Epithelial cell of esophagus (primary cell): ENCODE data around the gene TLE2.

ENCODE experiments used
- DNase-seq: peaks from one replicate; pipeline ENCODE4 v3.0.0; 2010; ENCODE audit warnings: low read depth
- H3K4me3 ChIP-seq: 2 replicates; pipeline ENCODE4 v1.5.1; 2011; ENCODE audit warnings: mild to moderate bottlenecking, low read length, control low read depth
- CTCF ChIP-seq: IDR thresholded peaks from 2 replicates; pipeline ENCODE4 v1.5.1; 2011; ENCODE audit warnings: low read depth, mild to moderate bottlenecking, low read length, control low read depth, inconsistent platforms; ENCODE audit not compliant: insufficient read depth; ENCODE audit errors: missing control alignments

The TLE2 gene

GRCh38 chr19:2982983-2983350 lies 46.1 kb downstream of the TLE2 start:
- DNase-seq: peak; percentile 79
- H3K4me3 ChIP-seq: no peak overlapping the region
- no peak for TF ChIP-seq CTCF

GRCh38 chr19:2982561-2982960 lies 46.5 kb downstream of the TLE2 start:
- DNase-seq: no peak
- no peak for TF ChIP-seq CTCF
- H3K4me3 ChIP-seq: no peak overlapping the region

GRCh38 chr19:2981898-2982297 lies 47.2 kb downstream of the TLE2 start:
- no peak for TF ChIP-seq CTCF
- DNase-seq: no peak
- H3K4me3 ChIP-seq: no peak overlapping the region

- H3K4me3 ChIP-seq: no peak overlapping the region
- DNase-seq: no peak
- TF ChIP-seq CTCF: no peak
These were observed 50.3 kb downstream of the TLE2 start for GRCh38 chr19:2978772-2979171.

GRCh38 chr19:2978166-2978767 lies 50.8 kb downstream of the TLE2 start:
- DNase-seq: no peak
- no peak for TF ChIP-seq CTCF
- no peak overlapping the region for H3K4me3 ChIP-seq

GRCh38 chr19:2977746-2978138 lies 51.3 kb downstream of the TLE2 start:
- no peak for TF ChIP-seq CTCF
- DNase-seq: no peak
- H3K4me3 ChIP-seq: no peak overlapping the region

- H3K4me3 ChIP-seq: peak within 1 kb of the TSS; percentile 52
- TF ChIP-seq CTCF: no peak
- DNase-seq: peak; percentile 96
These were observed 51.9 kb downstream of the TLE2 start, which contains the start of gene TLE6 for GRCh38 chr19:2977001-2977745. Gene TLE6, plus strand, starts transcription at chr19:2977564. Its CDS starts 670 bp downstream, at chr19:2978234.
